HS-5 (cell line): Measurements from ENCODE around the gene P2RY14.
A peak's percentile ranks its signal among the peaks of the same experiment; 100 is the strongest.
"Not testable (repeated sequence)": the region's sequence is repeated elsewhere in the genome, so short reads cannot be mapped to it uniquely, and the experiment has no call there.

Experiments used
- DNase-seq: peaks from one replicate; pipeline ENCODE4 v3.0.0-alpha.2; 2012; ENCODE audit warnings: low read depth

The P2RY14 gene

GRCh38 chr3:151259664-151260063 is 18.7 kb downstream of the P2RY14 start:
- DNase-seq, result no peak

GRCh38 chr3:151256749-151257148 is 21.6 kb downstream of the P2RY14 start:
- DNase-seq, result no peak

- no peak for DNase-seq
Observed at GRCh38 chr3:151248772-151249337, 29.5 kb downstream of the P2RY14 start.

GRCh38 chr3:151242006-151242405 is 36.3 kb downstream of the P2RY14 start:
- DNase-seq, result not testable (repeated sequence)

- DNase-seq, result no peak
Observed at GRCh38 chr3:151236736-151237135, 41.6 kb downstream of the P2RY14 start.

- DNase-seq, result no peak
Observed at GRCh38 chr3:151236316-151236715, 42.0 kb downstream of the P2RY14 start.

GRCh38 chr3:151234825-151235224 is 43.5 kb downstream of the P2RY14 start:
- no peak for DNase-seq

- DNase-seq, result no peak
Observed at GRCh38 chr3:151232991-151233390, 45.4 kb downstream of the P2RY14 start.

- DNase-seq, result not testable (repeated sequence)
Observed at GRCh38 chr3:151232403-151232802, 45.9 kb downstream of the P2RY14 start.

GRCh38 chr3:151230646-151231045 is 47.7 kb downstream of the P2RY14 start:
- DNase-seq, result no peak

GRCh38 chr3:151228666-151229040 is 49.7 kb downstream of the P2RY14 start:
- peak; percentile 39 for DNase-seq

- peak; percentile 70 for DNase-seq
Observed at GRCh38 chr3:151227807-151228665, 50.3 kb downstream of the P2RY14 start.

- no peak for DNase-seq
Observed at GRCh38 chr3:151227266-151227806, 51.0 kb downstream of the P2RY14 start.

GRCh38 chr3:151226825-151227224 is 51.5 kb downstream of the P2RY14 start:
- no peak for DNase-seq

- DNase-seq, result peak; percentile 75
Observed at GRCh38 chr3:151226088-151226563, 52.2 kb downstream of the P2RY14 start.

- DNase-seq, result no peak
Observed at GRCh38 chr3:151225040-151225975, 53.0 kb downstream of the P2RY14 start.

- no peak for DNase-seq
Observed at GRCh38 chr3:151224268-151224866, 54.0 kb downstream of the P2RY14 start.

- peak; percentile 85 for DNase-seq
Observed at GRCh38 chr3:151219056-151219455, 59.3 kb downstream of the P2RY14 start.

- DNase-seq, result no peak
Observed at GRCh38 chr3:151218136-151218535, 60.2 kb downstream of the P2RY14 start.

GRCh38 chr3:151216641-151217607 is 61.4 kb downstream of the P2RY14 start:
- DNase-seq, result no peak
